Fibroblast of villous mesenchyme (primary cell): Measurements from ENCODE around the gene TP53I13. TPM values are rescaled to one million over a fixed set of nuclear protein-coding genes. Genes with fewer than 3 reads are reported as not detected.

ENCODE experiments used
- DNase-seq: peaks from one replicate; pipeline ENCODE4 v3.0.0-alpha.2; 2010; ENCODE audit warnings: low read depth
- H3K4me3 ChIP-seq: 2 replicates; pipeline ENCODE4 v1.5.1; 2011; ENCODE audit warnings: low read depth, mild to moderate bottlenecking, low read length
- total RNA-seq: library from RNA; depleted of rRNA; stranded (reverse); fragments of >200 nt; gene quantifications from 2 replicates; pipeline ENCODE4 v1.2.3, GENCODE V29; 2012
- TF ChIP-seq, protein P1 (sequence below): IDR thresholded peaks from 2 replicates; pipeline ENCODE4 v1.5.1; 2012; ENCODE audit warnings: low read depth, mild to moderate bottlenecking, low read length; ENCODE audit not compliant: insufficient read depth

Gene TP53I13
- total RNA-seq, 1 donor = 51.8 TPM

DNA sequence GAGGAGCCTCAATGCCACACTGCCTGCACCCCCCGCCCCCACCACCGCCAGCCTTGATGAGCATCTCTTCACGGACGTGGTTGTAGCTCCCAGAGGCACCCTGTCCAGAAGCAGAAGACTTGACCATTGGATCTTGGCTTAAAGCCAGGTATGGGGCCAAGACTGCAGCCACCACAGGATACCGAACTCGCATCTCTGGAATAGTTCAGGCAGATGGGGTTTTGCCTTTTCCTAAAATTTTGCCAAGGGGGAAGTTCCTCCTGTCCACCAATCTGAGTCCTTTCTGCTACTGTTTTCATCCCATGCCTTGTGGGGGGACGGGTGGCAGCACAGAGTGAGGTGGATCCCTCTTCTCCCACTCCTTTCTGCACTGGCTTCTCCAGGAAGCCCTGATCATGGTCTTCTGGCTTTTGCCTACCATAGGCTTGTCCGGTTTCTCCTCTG lies 53.3 kb downstream of the TP53I13 start:
- TF ChIP-seq, protein P1, sequence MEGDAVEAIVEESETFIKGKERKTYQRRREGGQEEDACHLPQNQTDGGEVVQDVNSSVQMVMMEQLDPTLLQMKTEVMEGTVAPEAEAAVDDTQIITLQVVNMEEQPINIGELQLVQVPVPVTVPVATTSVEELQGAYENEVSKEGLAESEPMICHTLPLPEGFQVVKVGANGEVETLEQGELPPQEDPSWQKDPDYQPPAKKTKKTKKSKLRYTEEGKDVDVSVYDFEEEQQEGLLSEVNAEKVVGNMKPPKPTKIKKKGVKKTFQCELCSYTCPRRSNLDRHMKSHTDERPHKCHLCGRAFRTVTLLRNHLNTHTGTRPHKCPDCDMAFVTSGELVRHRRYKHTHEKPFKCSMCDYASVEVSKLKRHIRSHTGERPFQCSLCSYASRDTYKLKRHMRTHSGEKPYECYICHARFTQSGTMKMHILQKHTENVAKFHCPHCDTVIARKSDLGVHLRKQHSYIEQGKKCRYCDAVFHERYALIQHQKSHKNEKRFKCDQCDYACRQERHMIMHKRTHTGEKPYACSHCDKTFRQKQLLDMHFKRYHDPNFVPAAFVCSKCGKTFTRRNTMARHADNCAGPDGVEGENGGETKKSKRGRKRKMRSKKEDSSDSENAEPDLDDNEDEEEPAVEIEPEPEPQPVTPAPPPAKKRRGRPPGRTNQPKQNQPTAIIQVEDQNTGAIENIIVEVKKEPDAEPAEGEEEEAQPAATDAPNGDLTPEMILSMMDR = no peak
- no peak for DNase-seq
- H3K4me3 ChIP-seq = peak overlapping the region; percentile 81

Other genes with a start within 250 kb of the TP53I13 start
- 64.1 and 70.4 TPM in 2 replicates for gene TAOK1, start 178.3 kb upstream of the TP53I13 start, total RNA-seq
- gene ABHD15, start 1.7 kb upstream of the TP53I13 start, total RNA-seq = 8.2 and 9.3 TPM in 2 replicates
- gene GIT1, start 20.9 kb downstream of the TP53I13 start, total RNA-seq = 23.2 and 26.3 TPM in 2 replicates
- 3.5 and 8.6 TPM in 2 replicates for gene ANKRD13B, start 24.4 kb downstream of the TP53I13 start, total RNA-seq
- gene CORO6, start 54.2 kb downstream of the TP53I13 start, total RNA-seq = 5.6 and 7.4 TPM in 2 replicates